SK-N-SH (cell line): ENCODE measurements around the gene C1QTNF5. TPM values are rescaled to one million over a fixed set of nuclear protein-coding genes. Genes with fewer than 3 reads are reported as not detected.

ENCODE experiments used
- CTCF ChIA-PET: fragments of 300-600, 350-600 bp; formaldehyde crosslinking; extraction: SDS; loops from one replicate; lab custom pipeline; 2021; lab: Yijun Ruan, JAX
- POLR2A ChIA-PET: fragments of 350-600 bp; sonication (Branson Sonifier 250); formaldehyde crosslinking; extraction: SDS; loops from one replicate; lab custom pipeline; 2020; ENCODE audit warnings: antibody characterized with exemption, inconsistent platforms; lab: Yijun Ruan, JAX
- DNase-seq: peaks from one replicate; pipeline ENCODE4 v3.0.0; 2012
- H2AFZ ChIP-seq: fragments of 200-600 bp; sonication (generic); 2 replicates; pipeline ENCODE4 v1.8.1; 2016; ENCODE audit warnings: antibody characterized with exemption, mild to moderate bottlenecking, low read depth
- H3F3A ChIP-seq: fragments of 200-600 bp; sonication (generic); replicated peaks from 2 replicates; pipeline ENCODE3; 2016; ENCODE audit warnings: antibody characterized with exemption, mild to moderate bottlenecking; ENCODE audit not compliant: insufficient read depth
- H3K27ac ChIP-seq, 2 experiments: fragments of 200-500 bp in 1 of 2; fragments of 200-600 bp in 1 of 2; sonication (Bioruptor generic) in 1 of 2; sonication (generic), shearing (Covaris generic) in 1 of 2; 2 replicates each; pipeline versions ENCODE4 v1.5.1 to v1.6.1; 2014 to 2016; ENCODE audit warnings: low read depth in 2 of 2, inconsistent platforms in 1 of 2, low read length in 1 of 2, mild to moderate bottlenecking in 1 of 2, mixed read lengths in 1 of 2
- H3K27me3 ChIP-seq: fragments of 200-600 bp; sonication (generic), shearing (Covaris generic); 2 replicates; pipeline ENCODE4 v1.6.1; 2016; ENCODE audit warnings: mixed run types; ENCODE audit not compliant: insufficient read depth
- H3K36me3 ChIP-seq, 2 experiments: fragments of 200-500 bp in 1 of 2; fragments of 200-600 bp in 1 of 2; sonication (Bioruptor generic) in 1 of 2; sonication (generic) in 1 of 2; replicated peaks in 1 of 2; 2 replicates each; pipeline versions ENCODE3 to v1.5.1; 2014 to 2016; ENCODE audit warnings: low read length in 1 of 2, mild to moderate bottlenecking in 1 of 2; ENCODE audit not compliant: insufficient read depth in 2 of 2, control insufficient read depth in 1 of 2
- H3K4me1 ChIP-seq, 2 experiments: fragments of 200-500 bp in 1 of 2; fragments of 200-600 bp in 1 of 2; sonication (Bioruptor generic) in 1 of 2; sonication (generic), shearing (Covaris generic) in 1 of 2; 2 replicates each; pipeline versions ENCODE4 v1.5.1 to v1.6.1; 2014 to 2016; ENCODE audit warnings: low read depth in 1 of 2, low read length in 1 of 2, mixed run types in 1 of 2; ENCODE audit not compliant: insufficient read depth in 2 of 2, control insufficient read depth in 1 of 2
- H3K4me2 ChIP-seq: fragments of 200-600 bp; sonication (generic), shearing (Covaris generic); 2 replicates; pipeline ENCODE4 v1.6.1; 2017; ENCODE audit warnings: mixed run types
- H3K4me3 ChIP-seq, 2 experiments: fragments of 200-500 bp in 1 of 2; fragments of 200-600 bp in 1 of 2; sonication (Bioruptor generic) in 1 of 2; sonication (generic), shearing (Covaris generic) in 1 of 2; 2 replicates each; pipeline versions ENCODE4 v1.5.1 to v1.8.1; 2014 to 2016; ENCODE audit warnings: low read depth in 2 of 2, inconsistent platforms in 1 of 2, low read length in 1 of 2, mild to moderate bottlenecking in 1 of 2, mixed read lengths in 1 of 2, moderate library complexity in 1 of 2
- H3K79me2 ChIP-seq: fragments of 200-600 bp; sonication (generic); 2 replicates; pipeline ENCODE4 v1.8.1; 2017; ENCODE audit warnings: mild to moderate bottlenecking; ENCODE audit not compliant: insufficient read depth
- H3K9ac ChIP-seq: fragments of 200-600 bp; sonication (generic); 2 replicates; pipeline ENCODE4 v1.6.1; 2017; ENCODE audit warnings: mixed run types
- H3K9me2 ChIP-seq: fragments of 200-600 bp; sonication (generic); 2 replicates; pipeline ENCODE4 v1.6.1; 2017; ENCODE audit warnings: mixed run types
- H3K9me3 ChIP-seq: fragments of 200-600 bp; sonication (generic); 2 replicates; pipeline ENCODE4 v1.6.1; 2017; ENCODE audit warnings: mixed run types, mild to moderate bottlenecking, moderate library complexity
- H4K20me1 ChIP-seq: fragments of 200-600 bp; sonication (generic); 2 replicates; pipeline ENCODE4 v1.6.1; 2017; ENCODE audit warnings: mild to moderate bottlenecking, mixed run types; ENCODE audit not compliant: insufficient read depth
- EZH2phosphoT487 ChIP-seq: fragments of 200-600 bp; sonication (generic); IDR thresholded peaks from 2 replicates; pipeline ENCODE4 v1.6.1; 2017; ENCODE audit warnings: low read depth, mixed run types, mild to moderate bottlenecking, antibody characterized with exemption, moderate library complexity, borderline replicate concordance
- GABPA ChIP-seq: IDR thresholded peaks from 2 replicates; pipeline ENCODE4 v1.4.0; 2012; ENCODE audit warnings: low read depth, mild to moderate bottlenecking
- IRF3 ChIP-seq: fragments of 150-350 bp; IDR thresholded peaks from 2 replicates; pipeline ENCODE4 v1.6.1; 2016; ENCODE audit warnings: mild to moderate bottlenecking, low read depth, low read length
- RAD21 ChIP-seq: IDR thresholded peaks from 2 replicates; pipeline ENCODE4 v1.6.1; 2012; ENCODE audit warnings: mild to moderate bottlenecking, low read length
- RCOR1 ChIP-seq: fragments of 150-350 bp; IDR thresholded peaks from 2 replicates; pipeline ENCODE4 v1.6.1; 2017; ENCODE audit warnings: antibody characterized with exemption, low read length
- REST ChIP-seq: IDR thresholded peaks from 2 replicates; pipeline ENCODE4 v1.6.1; 2012; ENCODE audit warnings: mild to moderate bottlenecking, low read depth, low read length, moderate library complexity
- SIN3A ChIP-seq: IDR thresholded peaks from 2 replicates; pipeline ENCODE4 v1.6.1; 2012; ENCODE audit warnings: low read depth, mild to moderate bottlenecking, low read length, moderate library complexity, borderline replicate concordance
- SMC3 ChIP-seq: IDR thresholded peaks from 2 replicates; pipeline ENCODE4 v1.6.1; 2012; ENCODE audit warnings: low read depth, low read length, improper control_type of control experiment
- TEAD4 ChIP-seq: IDR thresholded peaks from 2 replicates; pipeline ENCODE4 v1.4.0; 2012; ENCODE audit warnings: mild to moderate bottlenecking, borderline replicate concordance; ENCODE audit not compliant: insufficient read depth
- USF1 ChIP-seq: IDR thresholded peaks from 2 replicates; pipeline ENCODE4 v1.4.0; 2012; ENCODE audit warnings: low read depth, borderline replicate concordance
- YY1 ChIP-seq: IDR thresholded peaks from 2 replicates; pipeline ENCODE4 v1.4.0; 2012; ENCODE audit warnings: low read depth, mild to moderate bottlenecking
- ZBTB33 ChIP-seq: IDR thresholded peaks from 2 replicates; pipeline ENCODE4 v1.4.0; 2012; ENCODE audit warnings: low read depth, borderline replicate concordance
- WGBS: methylation state at CpG from one replicate; pipeline ENCODE4 v1.1.6; 2017; ENCODE audit warnings: low lambda C conversion rate; 5-methylcytosine and 5-hydroxymethylcytosine counted together
- polyA plus RNA-seq, 3 experiments: library from polyadenylated mRNA; depleted of rRNA; stranded (reverse); fragments of >200 nt; gene quantifications; 2 replicates each; pipeline ENCODE4 v1.2.3, GENCODE V29; 2012

Gene C1QTNF5
- polyA plus RNA-seq, 1 of the 3 experiments (the other 2 are of a cell fraction): 0.71 TPM

GRCh38 chr11:119320776-119321524 lies 19.7 kb downstream of the C1QTNF5 start:
- H3K79me2 ChIP-seq: no peaks in the 10 kb centered on the region
- no peak overlapping the region for H3K4me2 ChIP-seq
- no peak overlapping the region for H3K4me3 ChIP-seq
- no peak for TF ChIP-seq SIN3A
- no peak for TF ChIP-seq ZBTB33
- no peak for TF ChIP-seq RCOR1
- no peak for TF ChIP-seq EZH2phosphoT487
- TF ChIP-seq GABPA: no peak
- no peak for TF ChIP-seq YY1
- no peak for TF ChIP-seq RAD21
- TF ChIP-seq REST: no peak
- no peak for TF ChIP-seq USF1
- TF ChIP-seq IRF3: no peak
- TF ChIP-seq SMC3: no peak
- no peak for TF ChIP-seq TEAD4
- no peak overlapping the region for H3K27ac ChIP-seq
- DNase-seq: no peak
- no peak overlapping the region for H3K9ac ChIP-seq
- 90% methylated on average over 21 of the region's 60 CpGs for WGBS
- H3K27me3 ChIP-seq: no peaks in the 10 kb centered on the region
- ChIA-PET CTCF (interaction anchor here (0.6 to 8.9 kb wide), 11 partner anchors 13 to 186 kb away, joined by 3 to 106 read pairs (median 4); partner anchors contain the start of genes C1QTNF5, CBL and RNF26), POLR2A (no interaction called here)
- H3K4me1 ChIP-seq: peaks cover 5 to 27% of the 10 kb centered on the region in 2 experiments; a peak in 2 of 4 replicates
- no peaks in the 10 kb centered on the region for H3K36me3 ChIP-seq
- H4K20me1 ChIP-seq: no peaks in the 10 kb centered on the region
- no peak overlapping the region for H2AFZ ChIP-seq
- H3K9me3 ChIP-seq: no peaks in the 10 kb centered on the region
- peaks cover 4% of the 10 kb centered on the region for H3F3A ChIP-seq
- H3K9me2 ChIP-seq: no peaks in the 10 kb centered on the region
